Measurements from ENCODE around the gene DOHH.

The DOHH gene

GRCh38 chr19:3521104-3521445, 20.6 kb upstream of the DOHH start:
- no peak for TF ChIP-seq CTCF (conservative IDR thresholded peaks at IDR 0.05)
- H3K27ac ChIP-seq = no peak overlapping the region

DNA sequence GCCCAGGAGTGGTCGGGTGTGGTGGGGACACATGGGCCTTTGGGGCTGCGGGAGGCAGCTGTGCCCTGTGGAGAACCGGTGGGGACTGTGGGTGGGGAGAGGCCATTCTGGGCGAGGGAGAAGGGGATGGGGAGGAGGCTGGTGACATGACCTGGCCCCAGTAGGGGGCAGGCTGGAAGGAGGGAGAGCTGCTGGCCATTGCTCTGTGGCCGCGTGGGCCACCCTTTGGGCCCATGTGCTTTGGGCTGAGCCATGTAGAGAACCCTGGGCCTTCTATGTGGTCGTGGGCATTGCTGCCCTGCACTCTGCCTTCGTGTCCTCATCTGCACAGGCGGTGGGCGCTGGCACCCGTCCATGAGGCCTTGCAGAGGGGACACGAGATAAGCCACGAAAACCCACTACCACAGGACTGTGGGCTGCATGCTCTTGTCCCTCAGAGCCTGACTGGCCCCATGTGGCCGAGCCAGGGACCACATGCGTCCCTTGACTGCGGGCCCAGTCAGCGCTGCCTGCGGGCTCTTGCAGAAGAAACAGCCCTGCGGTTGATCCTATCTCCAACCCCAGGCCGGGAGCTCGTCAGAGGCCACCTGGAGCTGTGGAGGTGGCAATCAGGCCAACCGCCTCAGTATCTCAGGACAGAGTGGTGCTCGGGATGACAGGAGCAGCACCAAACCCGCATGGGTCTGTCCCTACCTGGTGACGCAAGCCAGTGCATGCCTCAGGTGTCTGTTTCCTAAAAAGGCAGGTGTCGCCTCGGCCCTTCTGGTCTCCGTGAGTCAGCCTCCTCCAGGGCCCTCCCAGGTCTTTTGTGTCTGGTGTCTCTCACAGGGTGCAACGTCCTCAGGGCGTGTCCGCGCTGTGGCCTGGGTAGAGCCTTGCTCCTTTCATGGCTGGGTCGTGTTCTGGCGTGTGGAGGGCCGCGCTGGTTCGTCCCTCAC, 20.0 kb upstream of the DOHH start:
- no peak for TF ChIP-seq CTCF (conservative IDR thresholded peaks at IDR 0.05)
- no peak overlapping the region for H3K27ac ChIP-seq

DNA sequence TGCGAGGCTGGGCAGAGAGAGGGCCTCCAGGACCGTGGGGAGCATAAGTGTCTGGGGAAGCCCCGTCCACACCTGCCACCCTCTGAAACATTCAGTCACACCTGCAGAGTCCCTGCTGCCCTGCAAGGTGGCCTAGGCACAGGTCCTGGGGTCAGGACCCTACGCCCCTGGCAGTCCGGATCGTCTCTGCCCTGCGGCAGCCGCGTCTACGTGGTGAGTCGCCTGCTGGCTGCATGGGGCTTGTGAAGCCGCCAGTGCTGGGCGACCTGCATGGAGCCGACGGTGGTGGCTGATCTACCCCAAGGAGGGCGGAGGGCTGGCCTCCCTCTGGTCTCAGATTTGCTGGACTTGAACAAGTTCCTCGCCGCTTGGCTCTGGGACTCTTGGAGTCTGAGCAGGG, 18.7 kb upstream of the DOHH start:
- TF ChIP-seq CTCF (conservative IDR thresholded peaks at IDR 0.05) = no peak
- H3K27ac ChIP-seq = no peak overlapping the region

GRCh38 chr19:3518659-3519058, 18.2 kb upstream of the DOHH start:
- no peak for TF ChIP-seq CTCF (conservative IDR thresholded peaks at IDR 0.05)
- no peak overlapping the region for H3K27ac ChIP-seq

GRCh38 chr19:3518255-3518654, 17.8 kb upstream of the DOHH start:
- H3K27ac ChIP-seq = no peak overlapping the region
- no peak for TF ChIP-seq CTCF (conservative IDR thresholded peaks at IDR 0.05)

GRCh38 chr19:3517638-3518037, 17.2 kb upstream of the DOHH start:
- no peak overlapping the region for H3K27ac ChIP-seq

More at GRCh38 chr19:3517638-3518037, 17.2 kb upstream of the DOHH start:
- no peak for TF ChIP-seq CTCF (conservative IDR thresholded peaks at IDR 0.05)
